Adrenal gland (tissue), 12 donors: ENCODE data around the gene NUDT17. TPM values are rescaled to one million over a fixed set of nuclear protein-coding genes. Genes with fewer than 3 reads are reported as not detected.

Source experiments
- DNase-seq, 7 donors: peaks; one replicate each; pipeline ENCODE4 v3.0.0-alpha.2; 2019 to 2020
- H3K27ac ChIP-seq, 5 donors: fragments of 200-600 bp; sonication (generic) in 4 of 5; 1 replicate in 3 of 5; 2 replicates in 2 of 5; pipeline versions ENCODE4 v1.5.1 to v1.8.0; 2016 to 2020; ENCODE audit warnings: mild to moderate bottlenecking in 1 of 5
- H3K27me3 ChIP-seq: fragments of 200-600 bp; 2 replicates; pipeline ENCODE4 v1.8.0; 2021
- H3K36me3 ChIP-seq, 2 donors: fragments of 200-600 bp; replicated peaks in 1 of 2; 1 replicate in 1 of 2; 2 replicates in 1 of 2; pipeline versions ENCODE4 v1.5.1 to v1.8.0; 2018 to 2022
- H3K4me1 ChIP-seq, 2 donors: fragments of 200-600 bp; replicated peaks in 1 of 2; 1 replicate in 1 of 2; 2 replicates in 1 of 2; pipeline versions ENCODE4 v1.5.1 to v1.8.0; 2018 to 2021
- H3K4me3 ChIP-seq, 4 donors: fragments of 200-600 bp; sonication (generic) in 3 of 4; one replicate each; pipeline ENCODE4 v1.5.1; 2016 to 2018
- H3K9me3 ChIP-seq, 3 donors: fragments of 200-600 bp; sonication (generic) in 1 of 3; replicated peaks in 1 of 3; 1 replicate in 2 of 3; 2 replicates in 1 of 3; pipeline versions ENCODE4 v1.5.1 to v1.8.0; 2016 to 2021
- CTCF ChIP-seq, 6 experiments: fragments of 450-650 bp in 4 of 6; fragments of 200-600 bp in 2 of 6; sonication (generic) in 1 of 6; IDR thresholded peaks; 1 replicate in 5 of 6; 2 replicates in 1 of 6; pipeline versions ENCODE4 v1.5.1 to v1.8.0; 2016 to 2021; ENCODE audit warnings: antibody characterized with exemption in 6 of 6, mild to moderate bottlenecking in 2 of 6, moderate library complexity in 1 of 6
- POLR2A ChIP-seq, 2 donors: fragments of 450-650 bp; IDR thresholded peaks; one replicate each; pipeline ENCODE4 v1.6.1; 2017; ENCODE audit warnings: antibody characterized with exemption in 2 of 2, mild to moderate bottlenecking in 2 of 2, moderate library complexity in 1 of 2
- WGBS, 4 donors: extraction: QIAGEN DNeasy Blood & Tissue Kit in 2 of 4; methylation state at CpG; one replicate each; pipeline versions ENCODE4 v1.1.5 to v1.1.7; 2013 to 2017; 5-methylcytosine and 5-hydroxymethylcytosine counted together
- intact Hi-C, 2 donors: fragments of 100-400 bp; cut with DNase I; formaldehyde crosslinking; loops; one replicate each; pipeline versions ENCODE4 v1.14.1 to v1.15.0; 2022 to 2023
- polyA plus RNA-seq, 3 donors: library from polyadenylated mRNA; stranded (reverse); fragments of 200-250 nt in 2 of 3; fragments of 350-450 nt in 1 of 3; fragmentation: Illumina TruSeq in 1 of 3; extraction: RNeasy Lipid Tissue Mini Kit (QIAGEN cat#74804) in 1 of 3; gene quantifications; one replicate each; pipeline ENCODE4 v1.2.3, GENCODE V29; 2013 to 2014
- total RNA-seq, 9 donors: library from RNA; depleted of rRNA in 4 of 9; stranded (reverse); fragments of >200 nt in 4 of 9; fragments of 120-200 nt in 1 of 9; fragmentation: NEBNext Ultra II Directional in 1 of 9; extraction: Animal tissue kit (Norgen Biotek cat#: 25700) in 1 of 9; gene quantifications; one replicate each; pipeline versions ENCODE4 v1.1.0 to v1.2.4, GENCODE V29; 2013 to 2023
- donor health status: healthy with polysubstance abuse.
- donor health status: Bipolar disorder and iron deficiency.
- donor health status: DM: yes; HTN: yes; CAD: no.
- donor health status: DM: no; HTN: no; CAD: no.
- donor health status: DM: no; HTN: no; CAD: no.
- donor health status: DM: yes; HTN: yes; CAD: no.

The NUDT17 gene
- total and polyA plus RNA-seq, 12 donors = 1.5 to 7.8 (median 3.3) TPM

GRCh38 chr1:145846201-145846612 is 777 bp downstream of the NUDT17 start:
- Histone ChIP-seq H3K4me3 (peak overlapping the region in 2 of 4 donors; percentile 44 to 49), H3K27me3 (no peaks in the 10 kb centered on the region), H3K36me3 (peaks cover 0 to 52% of the 10 kb centered on the region in 2 donors), H3K27ac (peak overlapping the region in 3 of 5 donors; percentile 37 to 67 (median 63)), H3K9me3 (no peaks in the 10 kb centered on the region), H3K4me1 (peaks cover 9 to 15% of the 10 kb centered on the region in 2 donors)
- intact Hi-C loops = loop anchor here (5.0 to 10.0 kb wide), 2 partner anchors 129 to 166 kb away; no protein-coding TSS in a partner anchor
- TF ChIP-seq CTCF (IDR thresholded peaks at IDR 0.05) (peak; percentile 38 to 67 (median 49)), POLR2A (IDR thresholded peaks at IDR 0.05) (no peak)
- 59 to 82% (median 69%) methylated on average over 3 of the region's 3 CpGs for WGBS, 4 donors
- peak in 1 of 7 donors; percentile 24 for DNase-seq

- Histone ChIP-seq H3K4me1 (peaks cover 9 to 15% of the 10 kb centered on the region in 2 donors), H3K36me3 (peaks cover 0 to 51% of the 10 kb centered on the region in 2 donors), H3K4me3 (no peak overlapping the region), H3K27ac (no peak overlapping the region), H3K27me3 (no peaks in the 10 kb centered on the region), H3K9me3 (no peaks in the 10 kb centered on the region)
- 75 to 89% (median 86%) methylated on average over 3 of the region's 3 CpGs for WGBS, 4 donors
- DNase-seq = no peak
- TF ChIP-seq CTCF (IDR thresholded peaks at IDR 0.05) = no peak
- no peak for TF ChIP-seq POLR2A (IDR thresholded peaks at IDR 0.05)
- intact Hi-C loops = loop anchor here (5.0 to 10.0 kb wide), 2 partner anchors 127 to 164 kb away; no protein-coding TSS in a partner anchor
Measured at GRCh38 chr1:145847827-145848226, 2.4 kb downstream of the NUDT17 start.

GRCh38 chr1:145849356-145850160 is 4.1 kb downstream of the NUDT17 start:
- Histone ChIP-seq H3K4me1 (peaks cover 9 to 15% of the 10 kb centered on the region in 2 donors), H3K27me3 (no peaks in the 10 kb centered on the region), H3K27ac (peak overlapping the region in 1 of 5 donors; percentile 68), H3K4me3 (no peak overlapping the region), H3K36me3 (peaks cover 0 to 65% of the 10 kb centered on the region in 2 donors), H3K9me3 (no peaks in the 10 kb centered on the region)
- intact Hi-C loops = loop anchor here (5.0 to 10.0 kb wide), 3 partner anchors 55 to 163 kb away; no protein-coding TSS in a partner anchor
- 73 to 83% (median 77%) methylated on average over 10 to 15 of the region's 15 CpGs for WGBS, 4 donors
- peak in 1 of 7 donors; percentile 40 for DNase-seq
- TF ChIP-seq CTCF (IDR thresholded peaks at IDR 0.05) = no peak
- TF ChIP-seq POLR2A (IDR thresholded peaks at IDR 0.05) = no peak

GRCh38 chr1:145855426-145855948 is 10.1 kb downstream of the NUDT17 start:
- WGBS, 4 donors = 77 to 83% (median 79%) methylated on average over 7 of the region's 7 CpGs
- H3K27me3 ChIP-seq = no peaks in the 10 kb centered on the region

More at GRCh38 chr1:145855426-145855948, 10.1 kb downstream of the NUDT17 start:
- H3K4me3 ChIP-seq = no peak overlapping the region
- no peak overlapping the region for H3K27ac ChIP-seq
- no peaks in the 10 kb centered on the region for H3K9me3 ChIP-seq
- no peak for TF ChIP-seq POLR2A (IDR thresholded peaks at IDR 0.05)
- no peak for TF ChIP-seq CTCF (IDR thresholded peaks at IDR 0.05)
- DNase-seq = no peak
- H3K36me3 ChIP-seq = peaks cover 0 to 62% of the 10 kb centered on the region in 2 donors
- intact Hi-C loops = loop anchor here in 1 of 2 donors (10.0 kb wide), 1 partner anchor 49 kb away; no protein-coding TSS in a partner anchor
- peaks cover 4 to 15% of the 10 kb centered on the region in 2 donors for H3K4me1 ChIP-seq
